HG03108 (cell line): ENCODE results near the gene ERP27.

Source experiments
- ATAC-seq: cut with Tn5 transposase; IDR thresholded peaks from one replicate; pipeline ENCODE4 v1.9.1; 2021; ENCODE audit warnings: moderate library complexity; ENCODE audit not compliant: unreplicated experiment

Gene ERP27

GRCh38 chr12:14959916-14960496, 21.7 kb upstream of the ERP27 start:
- ATAC-seq = no peak

GRCh38 chr12:14959463-14959862, 21.1 kb upstream of the ERP27 start:
- ATAC-seq = no peak

GRCh38 chr12:14959126-14959440, 20.7 kb upstream of the ERP27 start:
- no peak for ATAC-seq

- ATAC-seq = no peak
Measured at GRCh38 chr12:14958361-14959125, 20.2 kb upstream of the ERP27 start.

- ATAC-seq = no peak
Measured at GRCh38 chr12:14957551-14958168, 19.3 kb upstream of the ERP27 start.

GRCh38 chr12:14956905-14957304, 18.6 kb upstream of the ERP27 start:
- no peak for ATAC-seq

- ATAC-seq = peak; percentile 29
Measured at GRCh38 chr12:14956024-14956891, 17.9 kb upstream of the ERP27 start.

- no peak for ATAC-seq
Measured at GRCh38 chr12:14954269-14954668, 15.9 kb upstream of the ERP27 start.

GRCh38 chr12:14953752-14954151, 15.4 kb upstream of the ERP27 start:
- ATAC-seq = no peak

- peak; percentile 55 for ATAC-seq
Measured at GRCh38 chr12:14952299-14952921, 14.1 kb upstream of the ERP27 start.

GRCh38 chr12:14951851-14952250, 13.5 kb upstream of the ERP27 start:
- no peak for ATAC-seq

- ATAC-seq = no peak
Measured at GRCh38 chr12:14950982-14951746, 12.8 kb upstream of the ERP27 start.

- ATAC-seq = no peak
Measured at GRCh38 chr12:14950421-14950820, 12.1 kb upstream of the ERP27 start.

GRCh38 chr12:14949631-14950030, 11.3 kb upstream of the ERP27 start:
- no peak for ATAC-seq

GRCh38 chr12:14948672-14949071, 10.3 kb upstream of the ERP27 start:
- ATAC-seq = peak; percentile 90

GRCh38 chr12:14946861-14947260, 8.5 kb upstream of the ERP27 start:
- ATAC-seq = no peak

- no peak for ATAC-seq
Measured at GRCh38 chr12:14946162-14946561, 7.8 kb upstream of the ERP27 start.

- ATAC-seq = no peak
Measured at GRCh38 chr12:14942196-14942931, 4.0 kb upstream of the ERP27 start.

- ATAC-seq = no peak
Measured at GRCh38 chr12:14941369-14941768, 3.0 kb upstream of the ERP27 start.

- ATAC-seq = no peak
Measured at GRCh38 chr12:14937689-14938088, 648 bp downstream of the ERP27 start.
